Measurements from ENCODE around the gene RAD51AP2.
"Not testable (repeated sequence)": the region's sequence is repeated elsewhere in the genome, so short reads cannot be mapped to it uniquely, and the experiment has no call there.

RAD51AP2 gene

GRCh38 chr2:17536416-17536815 is 18.2 kb upstream of the RAD51AP2 start:
- no peak for DNase-seq

GRCh38 chr2:17533546-17533945 is 15.3 kb upstream of the RAD51AP2 start:
- DNase-seq = no peak

- no peak for DNase-seq
Observed at GRCh38 chr2:17529771-17530170, 11.5 kb upstream of the RAD51AP2 start.

GRCh38 chr2:17522303-17522702 is 4.1 kb upstream of the RAD51AP2 start:
- DNase-seq = no peak

- DNase-seq = no peak
Observed at GRCh38 chr2:17521621-17522020, 3.4 kb upstream of the RAD51AP2 start.

GRCh38 chr2:17520761-17521160 is 2.5 kb upstream of the RAD51AP2 start:
- DNase-seq = no peak

- no peak for DNase-seq
Observed at GRCh38 chr2:17519486-17519885, 1.2 kb upstream of the RAD51AP2 start.

- DNase-seq = no peak
Observed at GRCh38 chr2:17517481-17518211, 594 bp downstream of the RAD51AP2 start.

- DNase-seq = no peak
Observed at GRCh38 chr2:17515652-17516051, 2.6 kb downstream of the RAD51AP2 start.

GRCh38 chr2:17506736-17507616 is 11.3 kb downstream of the RAD51AP2 start:
- DNase-seq = no peak

- DNase-seq = no peak
Observed at GRCh38 chr2:17497718-17498117, 20.5 kb downstream of the RAD51AP2 start.

GRCh38 chr2:17495590-17495989 is 22.6 kb downstream of the RAD51AP2 start:
- no peak for DNase-seq

GRCh38 chr2:17490165-17490564 is 28.1 kb downstream of the RAD51AP2 start:
- DNase-seq = not testable (repeated sequence)

GRCh38 chr2:17488610-17489009 is 29.6 kb downstream of the RAD51AP2 start:
- DNase-seq = not testable (repeated sequence)

GRCh38 chr2:17483496-17483895 is 34.7 kb downstream of the RAD51AP2 start:
- no peak for DNase-seq

GRCh38 chr2:17482651-17483050 is 35.6 kb downstream of the RAD51AP2 start:
- no peak for DNase-seq

GRCh38 chr2:17479875-17480274 is 38.4 kb downstream of the RAD51AP2 start:
- no peak for DNase-seq

GRCh38 chr2:17476830-17477229 is 41.4 kb downstream of the RAD51AP2 start:
- DNase-seq = no peak

- DNase-seq = no peak
Observed at GRCh38 chr2:17476064-17476463, 42.2 kb downstream of the RAD51AP2 start.

GRCh38 chr2:17475286-17475685 is 43.0 kb downstream of the RAD51AP2 start:
- DNase-seq = no peak

- DNase-seq = no peak
Observed at GRCh38 chr2:17471979-17472378, 46.3 kb downstream of the RAD51AP2 start.

- DNase-seq = no peak
Observed at GRCh38 chr2:17470855-17471641, 47.2 kb downstream of the RAD51AP2 start.

GRCh38 chr2:17461087-17461475 is 57.2 kb downstream of the RAD51AP2 start:
- DNase-seq = no peak

Data from central memory CD4-positive, alpha-beta T cell (primary cell).